ENCODE measurements around the gene FAM107B.

The FAM107B gene

DNA sequence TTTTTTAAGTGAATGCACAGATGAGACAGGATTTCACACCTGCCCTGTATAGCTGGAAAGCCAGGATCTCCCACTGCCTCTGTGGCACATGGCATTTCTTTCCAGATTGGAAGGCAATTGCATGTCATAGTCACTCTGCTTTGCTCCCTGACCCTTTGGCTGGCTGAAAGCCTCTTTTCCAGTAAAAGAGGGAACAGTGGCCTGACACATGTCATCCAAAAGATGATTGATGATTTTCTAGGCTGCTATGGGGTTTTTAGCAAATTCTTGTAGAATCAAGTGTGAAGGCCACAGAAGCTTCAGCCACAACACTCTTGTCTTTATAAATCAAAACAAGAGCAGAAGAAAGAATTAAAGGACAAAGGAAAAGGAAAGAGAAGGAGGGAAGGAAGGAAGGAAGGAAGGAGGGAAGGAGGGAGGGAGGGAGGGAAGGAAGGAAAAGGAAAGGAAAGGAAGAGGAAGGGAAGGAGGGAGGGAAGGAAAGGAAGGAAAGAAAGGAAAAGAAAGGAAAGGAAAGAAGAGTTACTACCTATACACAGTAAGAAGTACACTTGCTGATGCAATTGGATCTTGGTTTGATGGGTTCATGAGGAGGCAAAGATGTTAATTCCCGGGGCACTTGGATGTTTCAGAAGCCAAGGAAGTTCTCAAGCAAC, 285.0 kb downstream of the FAM107B start:
- DNase-seq (ENCODE audit: low read depth): no peak

DNA sequence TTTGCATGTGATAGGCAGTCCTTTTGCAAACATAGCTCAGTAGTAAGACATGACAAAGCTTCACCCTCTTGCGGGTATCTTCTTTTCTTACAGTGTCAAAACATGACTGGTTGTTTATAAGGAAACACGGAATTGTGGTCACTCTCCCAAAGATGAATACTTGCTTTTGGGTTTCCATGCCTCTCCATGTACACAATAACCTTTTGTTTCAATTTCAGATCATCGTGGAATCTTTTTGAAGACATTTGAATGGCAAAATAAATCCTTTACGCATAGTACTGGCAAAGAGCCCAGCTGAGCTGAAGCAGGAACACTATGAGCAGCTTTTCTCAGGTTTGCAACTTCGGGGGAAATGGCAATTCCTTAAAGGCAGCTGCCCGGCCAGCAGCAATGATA, 287.2 kb downstream of the FAM107B start:
- no peak for DNase-seq (ENCODE audit: low read depth)

DNA sequence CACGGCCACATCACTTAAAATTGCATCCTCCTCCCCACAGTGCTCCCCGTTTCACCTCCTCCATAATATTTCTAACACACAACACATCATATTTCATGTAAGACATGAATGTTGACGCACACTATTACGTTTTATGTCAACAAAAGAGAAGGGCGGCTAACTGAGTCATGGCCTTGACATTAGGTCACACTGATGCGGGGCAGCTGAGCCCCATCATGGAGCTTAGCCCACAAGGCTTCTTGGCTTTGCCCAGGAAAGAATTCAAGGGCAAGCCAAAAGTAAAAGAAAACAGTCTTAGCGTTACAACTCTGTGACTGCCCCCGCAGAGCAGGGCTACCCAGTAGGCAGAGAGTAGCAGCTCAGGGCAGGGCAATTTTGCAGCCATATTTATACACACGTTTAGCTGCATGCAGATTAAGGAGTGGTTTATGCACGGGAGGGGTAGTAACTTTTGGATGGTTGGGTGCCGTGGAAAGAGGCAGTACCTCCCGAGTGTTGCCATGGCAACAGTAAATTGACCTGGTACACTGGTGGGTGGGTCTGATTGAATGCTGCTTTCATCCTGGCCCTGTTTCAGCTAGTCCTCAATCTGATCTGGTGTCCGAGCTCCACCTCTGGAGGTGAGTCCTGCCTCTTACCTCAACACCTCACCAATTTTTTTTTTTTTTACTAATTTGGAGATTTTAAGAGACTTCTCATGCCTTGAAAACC, 287.8 kb downstream of the FAM107B start:
- DNase-seq (ENCODE audit: low read depth): no peak

DNA sequence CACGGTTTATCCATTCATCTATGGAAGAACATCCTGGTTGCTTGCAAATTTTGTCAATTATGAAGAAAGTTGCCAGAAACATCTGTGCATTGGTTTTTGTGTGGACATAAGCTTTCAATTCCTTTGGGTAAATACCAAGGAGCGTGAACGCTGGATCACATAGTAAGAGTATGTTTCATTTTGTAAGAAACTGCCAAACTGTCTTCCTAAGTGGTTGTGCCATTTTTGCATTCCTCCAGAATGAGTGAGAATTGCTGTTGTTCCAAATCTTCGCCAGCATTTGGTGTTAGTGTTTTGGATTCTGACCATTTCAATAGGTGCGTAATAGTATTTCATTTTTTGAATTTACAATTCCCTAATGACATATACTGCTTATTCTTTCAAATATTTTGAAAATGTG, 288.7 kb downstream of the FAM107B start:
- DNase-seq (ENCODE audit: low read depth): no peak

DNA sequence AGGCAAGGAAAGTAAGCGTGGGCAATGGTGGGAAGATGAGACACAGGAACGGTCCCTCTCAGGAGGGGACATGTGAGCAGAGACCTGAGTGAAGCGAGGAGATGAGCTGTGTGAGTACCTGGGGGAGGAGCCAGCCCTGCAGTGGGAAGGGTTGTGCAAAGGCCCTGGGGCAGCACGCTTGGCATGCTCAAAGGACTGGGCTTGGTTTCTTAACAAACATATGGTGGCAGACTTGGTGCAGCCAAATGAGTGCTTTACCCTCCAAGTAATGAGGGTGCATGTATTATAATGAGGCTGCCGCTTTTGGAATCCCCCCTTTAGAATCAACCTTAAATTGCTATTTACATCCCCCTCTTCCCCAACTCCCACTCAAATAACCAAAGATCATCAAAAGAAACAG, 291.3 kb downstream of the FAM107B start:
- no peak for DNase-seq (ENCODE audit: low read depth)

DNA sequence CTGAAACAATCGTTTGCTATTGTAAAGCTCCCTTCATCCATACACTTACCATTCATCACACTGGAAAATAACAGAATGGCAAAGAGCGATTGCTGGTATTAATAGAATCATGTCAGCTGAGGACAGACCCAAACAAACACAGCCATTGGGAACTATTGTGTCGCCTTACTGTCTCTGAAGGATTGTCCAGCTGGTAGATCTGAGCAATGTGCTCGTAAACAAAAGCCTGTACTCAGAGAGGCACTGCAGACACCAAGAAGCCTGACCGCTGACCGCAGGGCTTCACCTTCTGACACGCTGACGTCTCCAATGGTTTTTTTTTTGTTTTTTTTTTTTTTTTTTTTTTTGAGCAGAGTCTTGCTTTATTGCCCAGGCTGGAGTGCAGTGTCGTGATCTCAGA, 292.9 kb downstream of the FAM107B start:
- DNase-seq (ENCODE audit: low read depth): no peak

DNA sequence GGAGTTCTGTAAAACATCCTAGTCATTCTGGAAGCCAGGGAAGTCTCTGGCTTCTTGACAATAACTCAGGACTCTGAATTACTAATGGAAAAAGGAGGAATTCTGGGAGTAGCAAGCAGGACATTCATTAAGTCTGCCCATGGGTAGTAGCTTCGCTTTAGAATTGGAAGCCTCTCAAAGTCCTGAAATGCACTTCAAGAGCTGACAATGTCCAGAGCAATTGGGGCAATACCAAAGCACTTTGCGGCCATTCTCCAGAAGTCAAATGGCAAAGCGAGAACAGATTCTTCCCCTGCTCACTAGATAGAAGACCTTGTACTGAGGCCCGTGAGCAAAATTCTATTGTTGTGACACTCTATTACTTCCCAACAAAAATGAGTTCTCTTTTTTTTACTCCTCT, 293.7 kb downstream of the FAM107B start:
- no peak for DNase-seq (ENCODE audit: low read depth)

DNA sequence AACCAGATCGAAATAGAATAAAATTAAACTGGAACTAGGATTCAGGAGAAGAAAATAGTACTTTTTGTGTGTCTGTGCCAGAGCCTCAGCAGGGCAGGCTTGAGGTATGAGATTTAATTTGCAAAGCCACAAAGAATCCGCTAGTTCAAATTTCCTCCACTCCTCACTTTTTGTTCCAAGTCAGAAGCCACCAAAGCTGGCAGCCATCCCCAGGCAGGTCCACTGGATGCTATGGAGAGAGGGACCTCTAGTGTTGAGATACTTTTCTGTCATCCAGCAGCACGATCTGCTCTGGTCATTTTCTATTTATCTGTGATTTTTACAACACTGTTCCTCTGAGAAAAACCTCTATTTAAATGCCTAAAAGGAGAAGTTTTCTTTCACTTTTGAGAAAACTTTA, 296.1 kb downstream of the FAM107B start:
- DNase-seq (ENCODE audit: low read depth): no peak

DNA sequence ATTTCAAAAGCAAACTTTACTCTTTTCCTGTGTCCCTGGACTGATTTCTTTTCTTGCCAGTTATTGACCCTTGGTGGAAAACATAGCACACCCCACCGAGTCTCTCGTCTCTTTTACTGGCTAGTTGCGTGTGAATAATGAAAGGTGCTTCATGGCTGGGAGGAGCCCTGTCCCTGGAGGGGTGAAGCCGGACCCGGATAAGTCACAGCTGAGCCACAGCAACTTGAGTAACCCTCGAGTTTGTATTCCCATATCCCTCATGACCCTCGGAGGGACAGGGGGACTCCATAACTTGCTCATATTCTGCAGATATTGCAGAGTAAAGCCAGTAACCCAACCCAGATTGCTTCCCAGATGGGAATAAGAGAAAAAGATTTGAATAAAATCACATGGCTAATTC, 296.5 kb downstream of the FAM107B start:
- DNase-seq (ENCODE audit: low read depth): no peak

DNA sequence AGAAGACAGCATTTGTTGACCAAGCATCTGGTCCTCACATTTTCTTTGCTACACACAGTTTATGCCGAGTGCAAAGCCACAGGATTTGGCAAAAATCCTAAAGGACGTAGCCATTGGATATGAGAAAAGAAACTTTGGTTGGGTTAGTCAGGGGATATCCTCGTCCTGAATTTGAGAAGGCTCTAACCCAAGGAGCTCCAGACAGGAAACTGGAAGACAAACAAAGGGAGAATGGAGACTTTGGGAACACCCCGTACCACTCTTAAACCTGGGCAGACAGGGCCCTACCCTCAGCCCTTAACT, 297.3 kb downstream of the FAM107B start:
- no peak for DNase-seq (ENCODE audit: low read depth)

DNA sequence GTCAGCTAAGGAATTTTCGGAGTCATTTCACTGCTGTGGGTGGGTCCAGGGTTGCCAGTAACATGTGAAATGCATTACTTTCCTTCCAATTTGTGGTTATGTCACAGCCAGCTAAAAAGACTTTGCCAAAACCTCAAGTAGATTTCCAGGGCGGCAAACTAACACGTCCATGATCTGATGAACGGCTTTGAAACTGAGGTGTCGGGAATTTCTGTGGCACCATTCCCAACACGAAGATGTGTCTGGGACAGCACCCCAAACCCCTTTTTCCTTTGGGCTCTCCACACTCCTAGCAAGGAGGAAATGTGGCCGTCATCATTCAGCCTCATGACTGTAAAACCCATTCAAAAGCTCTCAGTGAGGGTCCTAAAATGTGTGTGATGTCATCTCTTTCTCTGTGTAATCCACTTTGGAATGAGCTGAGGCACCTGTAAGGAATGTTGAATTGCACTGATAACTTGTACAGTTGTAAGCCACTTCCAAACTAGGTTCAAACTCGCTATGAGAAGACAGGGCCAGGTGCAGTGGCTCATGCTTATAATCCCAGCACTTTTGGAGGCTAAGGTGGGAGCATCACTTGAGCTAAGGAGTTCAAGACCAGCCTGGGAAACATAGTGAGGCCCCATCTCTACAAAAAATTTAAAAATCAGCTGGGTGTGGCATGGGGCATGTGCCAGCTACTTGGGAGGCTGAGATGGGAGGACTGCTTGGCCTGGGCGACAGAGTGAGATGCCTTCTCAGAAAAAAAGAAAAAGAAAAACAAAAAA, 297.9 kb downstream of the FAM107B start:
- no peak for DNase-seq (ENCODE audit: low read depth)

DNA sequence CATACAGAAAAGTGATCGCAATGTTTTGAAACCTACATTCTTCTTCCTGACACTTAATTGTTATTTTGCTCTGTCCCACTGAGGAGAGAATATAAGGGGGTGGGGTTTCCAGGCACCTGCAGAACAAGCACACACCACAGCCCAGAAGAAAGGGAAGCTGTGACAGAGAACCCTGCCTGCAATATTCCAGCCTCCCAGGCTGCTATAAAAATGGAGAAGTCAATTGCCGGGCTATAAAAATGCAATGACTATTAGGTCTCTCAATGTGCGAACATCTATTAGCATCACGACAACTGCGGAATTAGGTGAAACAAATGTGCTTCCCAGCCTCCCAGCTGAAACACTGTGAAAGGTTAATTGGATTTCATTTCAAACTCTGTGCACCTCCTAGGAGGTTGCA, 298.7 kb downstream of the FAM107B start:
- no peak for DNase-seq (ENCODE audit: low read depth)

DNA sequence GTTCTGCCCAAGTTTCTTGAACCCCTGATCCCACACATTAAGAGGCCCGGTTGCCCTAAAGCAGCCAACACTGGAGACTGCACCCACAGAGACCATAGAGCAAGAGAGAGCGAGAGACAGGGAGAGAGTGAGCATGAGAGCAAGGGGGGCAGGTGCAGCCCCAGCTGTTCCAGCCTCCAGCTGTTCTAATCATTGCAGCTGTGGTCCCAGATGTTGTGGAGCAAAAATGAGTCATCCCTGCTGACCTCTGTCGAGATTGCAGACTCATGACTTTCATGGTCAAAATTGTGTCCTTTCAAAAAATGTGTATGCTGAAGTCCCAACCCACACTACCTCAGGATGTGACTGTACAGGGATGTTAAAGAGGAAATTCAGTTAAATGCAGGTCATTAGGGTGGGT, 300.0 kb downstream of the FAM107B start:
- DNase-seq (ENCODE audit: low read depth): no peak

DNA sequence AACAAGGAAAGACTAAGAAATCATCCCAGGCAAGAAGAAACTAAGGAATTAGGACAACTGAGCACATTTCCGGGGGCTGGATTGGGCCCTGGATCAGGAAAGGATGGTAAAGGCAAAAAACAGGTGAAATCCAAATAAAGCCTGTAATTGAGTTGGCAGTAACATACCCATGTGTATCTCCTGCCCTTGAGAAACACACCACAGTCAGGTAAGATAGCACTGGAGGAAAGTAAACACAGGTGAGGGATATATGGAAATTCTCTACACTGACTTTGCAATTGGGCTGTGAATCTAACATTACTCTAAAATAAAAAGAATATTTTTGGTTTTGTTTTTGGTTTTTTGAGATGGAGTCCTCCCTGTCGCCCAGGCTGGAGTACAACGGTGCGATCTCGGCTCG, 303.8 kb downstream of the FAM107B start:
- DNase-seq (ENCODE audit: low read depth): no peak

DNA sequence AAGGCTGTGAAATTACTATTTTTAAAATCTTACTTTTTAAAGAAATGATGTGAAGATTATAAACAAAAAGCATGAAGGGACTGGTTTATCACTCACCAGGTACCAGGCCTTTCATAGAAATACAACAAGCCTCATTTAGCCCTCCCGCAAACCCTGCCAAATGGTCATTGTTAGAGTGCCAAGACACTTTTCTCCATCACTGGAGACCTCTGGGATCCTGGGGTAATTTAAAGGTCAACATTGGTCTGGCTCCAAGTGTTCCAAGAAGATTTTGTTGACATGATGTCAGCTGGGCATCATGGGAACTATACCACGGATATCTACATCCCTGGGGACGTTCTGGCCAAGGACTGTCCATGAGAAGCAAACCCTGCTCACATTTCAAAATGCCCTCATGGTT, 306.0 kb downstream of the FAM107B start:
- DNase-seq (ENCODE audit: low read depth): no peak
